Measurements from ENCODE around the gene IFTAP.

DNA sequence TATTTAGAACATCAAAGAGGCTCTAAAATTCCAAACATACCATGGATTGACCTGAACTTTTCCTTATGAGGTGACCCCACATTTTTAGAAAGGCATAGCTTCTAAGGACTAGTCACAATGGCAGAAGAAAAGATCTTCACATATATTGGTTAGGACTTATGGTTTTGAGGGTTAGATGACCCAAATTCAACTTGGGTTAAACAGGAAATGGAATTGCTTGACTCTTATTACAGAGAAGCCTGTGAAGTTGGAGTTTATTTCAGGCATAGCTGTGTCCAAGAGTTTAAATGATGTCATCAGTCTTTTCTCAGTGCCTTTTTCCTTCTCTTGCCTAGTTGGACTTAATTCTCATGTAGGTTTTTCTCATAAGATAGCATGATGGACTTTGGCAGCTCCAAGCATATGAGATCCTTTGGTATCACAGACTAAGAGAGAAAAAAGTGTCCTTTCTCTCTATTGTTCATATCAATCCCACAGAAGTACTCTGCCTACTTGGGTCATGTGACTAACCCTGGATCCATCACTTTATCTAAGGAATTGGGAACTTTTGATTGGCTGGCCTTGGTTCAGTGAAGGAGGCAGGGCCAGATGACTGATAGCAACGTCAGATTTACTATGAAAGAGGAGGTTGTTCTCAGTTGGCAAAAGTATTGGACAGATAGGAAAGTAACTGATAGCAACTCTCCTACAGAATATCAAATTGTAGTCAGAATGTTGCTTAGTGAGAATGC is 43.8 kb upstream of the IFTAP start:
- TF ChIP-seq, protein P1, sequence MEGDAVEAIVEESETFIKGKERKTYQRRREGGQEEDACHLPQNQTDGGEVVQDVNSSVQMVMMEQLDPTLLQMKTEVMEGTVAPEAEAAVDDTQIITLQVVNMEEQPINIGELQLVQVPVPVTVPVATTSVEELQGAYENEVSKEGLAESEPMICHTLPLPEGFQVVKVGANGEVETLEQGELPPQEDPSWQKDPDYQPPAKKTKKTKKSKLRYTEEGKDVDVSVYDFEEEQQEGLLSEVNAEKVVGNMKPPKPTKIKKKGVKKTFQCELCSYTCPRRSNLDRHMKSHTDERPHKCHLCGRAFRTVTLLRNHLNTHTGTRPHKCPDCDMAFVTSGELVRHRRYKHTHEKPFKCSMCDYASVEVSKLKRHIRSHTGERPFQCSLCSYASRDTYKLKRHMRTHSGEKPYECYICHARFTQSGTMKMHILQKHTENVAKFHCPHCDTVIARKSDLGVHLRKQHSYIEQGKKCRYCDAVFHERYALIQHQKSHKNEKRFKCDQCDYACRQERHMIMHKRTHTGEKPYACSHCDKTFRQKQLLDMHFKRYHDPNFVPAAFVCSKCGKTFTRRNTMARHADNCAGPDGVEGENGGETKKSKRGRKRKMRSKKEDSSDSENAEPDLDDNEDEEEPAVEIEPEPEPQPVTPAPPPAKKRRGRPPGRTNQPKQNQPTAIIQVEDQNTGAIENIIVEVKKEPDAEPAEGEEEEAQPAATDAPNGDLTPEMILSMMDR (IDR thresholded peaks at IDR 0.05; ENCODE audit: borderline replicate concordance, extremely low read depth, low read length, poor library complexity, severe bottlenecking), result no peak
- no peak for TF ChIP-seq EZH2 (IDR thresholded peaks at IDR 0.05; ENCODE audit: borderline replicate concordance, low read depth, low read length, severe bottlenecking)
